Measurements from ENCODE around the gene CLBA1. TPM values are rescaled to one million over a fixed set of nuclear protein-coding genes. Genes with fewer than 3 reads are reported as not detected.

Gene CLBA1
- total and polyA plus RNA-seq, 9 of the 15 experiments (the other 6 are each of a cell fraction or from before 2014, with no cell fraction given): 0.04 to 3.9 (median 2.6) TPM

DNA sequence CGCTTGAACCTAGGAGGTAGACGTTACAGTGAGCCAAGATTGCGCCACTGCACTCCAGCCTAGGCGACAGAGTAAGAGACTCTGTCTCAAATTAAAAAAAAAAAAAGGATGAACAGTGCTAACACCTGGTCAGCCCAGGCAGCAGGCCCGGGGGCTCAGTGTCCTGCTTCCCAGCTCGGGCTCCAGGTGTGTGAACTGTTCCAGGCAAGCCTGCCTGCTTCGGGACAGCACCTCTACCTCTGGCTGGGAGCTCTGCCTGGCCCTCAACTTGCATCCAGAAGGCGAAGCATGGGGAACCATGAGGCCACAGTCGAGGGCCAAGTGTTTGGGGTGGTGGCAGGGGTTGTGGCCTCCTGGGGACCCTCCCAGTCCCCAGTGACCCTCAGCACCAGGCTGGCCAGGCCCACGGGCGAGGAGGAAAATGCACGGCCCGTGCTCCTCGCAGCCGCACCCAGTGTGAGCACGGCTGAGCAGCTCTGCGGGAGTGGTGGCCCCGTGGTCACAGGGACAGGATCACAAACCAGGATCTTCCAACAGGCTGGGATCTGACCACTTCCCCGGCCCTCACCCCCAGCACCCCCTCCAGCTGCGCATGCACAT, 19.8 kb downstream of the CLBA1 start:
- ChIA-PET CTCF (ENCODE audit: low intra/inter-chr PET ratio) (no interaction called here), POLR2A (interaction anchor here (1.8 to 4.4 kb wide), 3 partner anchors 10 to 16 kb away, joined by 9 to 28 read pairs (median 16); partner anchors contain the start of gene CDCA4)
- BruUV-seq (replicated peaks): no TSS peak
- TF ChIP-seq, protein P1, sequence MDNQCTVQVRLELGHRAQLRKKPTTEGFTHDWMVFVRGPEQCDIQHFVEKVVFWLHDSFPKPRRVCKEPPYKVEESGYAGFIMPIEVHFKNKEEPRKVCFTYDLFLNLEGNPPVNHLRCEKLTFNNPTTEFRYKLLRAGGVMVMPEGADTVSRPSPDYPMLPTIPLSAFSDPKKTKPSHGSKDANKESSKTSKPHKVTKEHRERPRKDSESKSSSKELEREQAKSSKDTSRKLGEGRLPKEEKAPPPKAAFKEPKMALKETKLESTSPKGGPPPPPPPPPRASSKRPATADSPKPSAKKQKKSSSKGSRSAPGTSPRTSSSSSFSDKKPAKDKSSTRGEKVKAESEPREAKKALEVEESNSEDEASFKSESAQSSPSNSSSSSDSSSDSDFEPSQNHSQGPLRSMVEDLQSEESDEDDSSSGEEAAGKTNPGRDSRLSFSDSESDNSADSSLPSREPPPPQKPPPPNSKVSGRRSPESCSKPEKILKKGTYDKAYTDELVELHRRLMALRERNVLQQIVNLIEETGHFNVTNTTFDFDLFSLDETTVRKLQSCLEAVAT (IDR thresholded peaks at IDR 0.05): no peak
- 70% methylated on average over 5 of the region's 20 CpGs for WGBS (ENCODE audit: insufficient coverage, low coverage, missing lambda C conversion rate)
- no peaks in the 10 kb centered on the region for H3K9me1 ChIP-seq (ENCODE audit: control insufficient read depth, insufficient read depth, low read length)
- DNase-seq (ENCODE audit: extremely low read depth in 1 of 4, low spot score in 3 of 4) (no peak), FAIRE-seq (no peak), ATAC-seq (peak; percentile 35)
- H3K9me3 ChIP-seq (replicated peaks; ENCODE audit: control insufficient read depth, insufficient read depth, low read depth, low read length): no peaks in the 10 kb centered on the region
- H3K36me3 ChIP-seq (ENCODE audit: control insufficient read depth, insufficient read depth, low read length): peaks cover 31% of the 10 kb centered on the region; the same call in 2 of the 3 replicates
- no peak overlapping the region for H3K4me3 ChIP-seq
- in situ Hi-C loops (cut with MboI): no loop called here
- no peak overlapping the region for H2AFZ ChIP-seq (ENCODE audit: low read depth, low read length)
- no peak overlapping the region for H3K4me2 ChIP-seq (ENCODE audit: insufficient read depth, low read length)
- H3K79me2 ChIP-seq (ENCODE audit: control insufficient read depth, insufficient read depth, low read length): peaks cover 14% of the 10 kb centered on the region
- intact Hi-C loops (cut with micrococcal nuclease): no loop called here
- H3K4me1 ChIP-seq (replicated peaks in 1 of 2; ENCODE audit: control insufficient read depth in 2 of 2, insufficient read depth in 2 of 2, low read length in 2 of 2): peaks cover 0 to 15% of the 10 kb centered on the region in 2 experiments; a peak in 2 of 5 replicates
- no peak overlapping the region for H3K27ac ChIP-seq (ENCODE audit: extremely low read depth, low read depth, low read length)
- no peaks in the 10 kb centered on the region for H3K27me3 ChIP-seq (ENCODE audit: control insufficient read depth in 2 of 2, insufficient read depth in 2 of 2, low read length in 2 of 2)
- H3K9ac ChIP-seq (ENCODE audit: insufficient read depth in 1 of 2, low read depth in 2 of 2, low read length in 2 of 2): no peak overlapping the region; a peak in 1 of 4 replicates
- no peaks in the 10 kb centered on the region for H4K20me1 ChIP-seq (replicated peaks; ENCODE audit: control insufficient read depth, insufficient read depth, low read length)

All from K562 (cell line).